ENCODE measurements around the gene PHF8.

PHF8 gene

GRCh38 chrX:54024350-54024749 is 19.9 kb downstream of the PHF8 start:
- no peak for DNase-seq (ENCODE audit: extremely low read depth in 1 of 2, low read depth in 1 of 2)

- no peak for DNase-seq (ENCODE audit: extremely low read depth in 1 of 2, low read depth in 1 of 2)
Measured at GRCh38 chrX:54012830-54013500, 31.3 kb downstream of the PHF8 start.

DNA sequence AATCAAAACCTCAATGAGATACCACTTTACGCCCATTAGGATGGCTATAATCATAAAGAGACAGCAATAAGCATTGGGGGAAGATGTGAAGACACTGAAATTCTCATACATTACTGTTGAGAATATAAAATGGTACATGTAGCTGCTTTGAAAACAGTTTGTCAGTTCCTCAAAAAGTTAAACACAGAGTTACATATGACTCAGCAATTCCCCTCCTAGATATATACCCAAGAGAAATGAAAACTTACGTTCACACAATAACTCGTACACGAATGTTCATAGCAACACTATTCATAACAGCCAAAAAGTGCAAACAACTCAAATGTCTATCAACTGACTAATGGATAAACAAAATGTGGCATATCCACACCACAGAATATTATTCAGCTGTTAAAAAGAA is 36.6 kb downstream of the PHF8 start:
- DNase-seq (ENCODE audit: extremely low read depth in 1 of 2, low read depth in 1 of 2) = no peak

DNA sequence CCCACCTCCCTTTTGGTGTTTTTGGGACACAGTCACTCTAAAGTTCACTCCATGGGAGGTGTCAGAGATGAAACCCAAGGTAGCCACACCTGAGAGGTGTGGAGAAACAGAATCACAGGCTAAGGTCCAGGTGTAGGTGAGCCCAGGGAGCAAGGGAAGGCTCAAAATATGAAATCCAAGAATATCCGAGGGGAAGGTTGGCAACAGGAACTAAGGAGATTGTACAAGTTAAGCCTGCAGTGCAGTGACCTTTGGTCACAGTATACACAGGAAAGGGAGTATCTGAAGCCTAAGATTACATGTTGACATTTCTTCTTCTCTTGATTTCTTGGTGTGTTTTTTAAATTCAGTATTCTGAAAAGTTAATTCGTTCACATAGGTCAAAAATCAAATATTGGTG is 46.5 kb downstream of the PHF8 start:
- DNase-seq (ENCODE audit: extremely low read depth in 1 of 2, low read depth in 1 of 2) = no peak

DNA sequence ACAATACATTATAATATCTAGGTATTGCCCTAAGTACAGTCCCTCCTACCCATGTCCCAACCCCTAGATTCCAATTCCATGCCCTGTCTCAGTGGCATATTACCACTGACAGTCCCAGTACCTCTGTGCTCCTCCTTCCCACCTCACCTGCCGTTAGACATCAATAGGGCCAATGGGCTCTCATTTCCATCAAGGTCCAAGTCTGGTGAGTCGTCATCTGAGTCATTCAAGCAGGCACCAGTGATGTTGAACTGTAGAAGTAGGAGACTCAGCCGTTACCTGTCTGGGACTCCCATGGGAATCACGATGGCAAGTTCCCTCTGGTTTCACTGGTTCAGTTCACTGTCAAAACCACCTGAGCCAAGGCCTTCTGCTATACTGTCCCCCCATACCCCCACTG is 51.7 kb downstream of the PHF8 start:
- no peak for DNase-seq (ENCODE audit: extremely low read depth in 1 of 2, low read depth in 1 of 2)

- no peak for DNase-seq (ENCODE audit: extremely low read depth in 1 of 2, low read depth in 1 of 2)
Measured at GRCh38 chrX:53990171-53990570, 54.1 kb downstream of the PHF8 start.

DNA sequence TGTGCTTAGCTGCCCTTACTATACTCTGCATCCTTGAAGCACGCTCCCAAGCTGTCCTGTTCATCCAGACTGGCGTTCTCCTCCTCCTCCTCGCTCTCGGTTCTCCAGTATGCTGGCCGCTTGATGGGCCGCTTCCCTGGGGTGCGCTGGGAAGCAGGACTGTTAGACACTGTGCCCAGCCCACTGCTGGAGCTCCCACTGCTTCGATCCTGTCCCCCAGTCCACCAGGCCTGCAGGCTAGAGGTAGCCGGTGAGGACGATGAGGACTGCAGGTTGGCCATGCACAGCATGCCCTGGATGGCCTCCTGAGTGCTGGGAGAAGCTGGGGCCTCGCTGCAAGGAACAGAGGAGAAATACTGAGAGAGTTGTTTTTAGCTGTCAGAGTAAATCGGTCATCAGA is 59.4 kb downstream of the PHF8 start:
- DNase-seq (ENCODE audit: extremely low read depth in 1 of 2, low read depth in 1 of 2) = no peak

- DNase-seq (ENCODE audit: extremely low read depth in 1 of 2, low read depth in 1 of 2) = no peak
Measured at GRCh38 chrX:53974529-53974928, 69.7 kb downstream of the PHF8 start.

- DNase-seq (ENCODE audit: extremely low read depth in 1 of 2, low read depth in 1 of 2) = no peak
Measured at GRCh38 chrX:53969540-53969939, 74.7 kb downstream of the PHF8 start.

- no peak for DNase-seq (ENCODE audit: extremely low read depth in 1 of 2, low read depth in 1 of 2)
Measured at GRCh38 chrX:53950130-53950733, 94.0 kb downstream of the PHF8 start.

- no peak for DNase-seq (ENCODE audit: extremely low read depth in 1 of 2, low read depth in 1 of 2)
Measured at GRCh38 chrX:53940180-53940579, 104.1 kb downstream of the PHF8 start.

DNA sequence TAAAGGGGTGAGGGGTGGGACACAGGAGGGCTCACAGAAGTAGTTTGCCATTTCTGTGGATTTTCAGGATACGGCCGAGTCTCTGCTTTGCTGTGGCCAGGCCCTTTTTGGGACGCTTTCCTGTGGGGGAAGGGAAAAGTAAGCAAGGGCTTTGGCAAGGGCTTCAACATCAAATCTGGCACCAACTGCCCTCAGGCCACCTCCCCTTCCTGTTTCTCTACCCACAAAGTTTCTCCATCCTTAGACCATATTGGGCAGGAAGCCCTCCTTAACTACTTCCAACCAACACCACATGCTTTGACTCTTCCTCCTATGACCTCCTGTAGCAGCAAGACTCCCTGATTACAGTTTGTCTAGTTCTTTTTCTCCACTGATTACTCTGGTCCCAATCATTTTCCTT is 105.1 kb downstream of the PHF8 start:
- DNase-seq (ENCODE audit: extremely low read depth in 1 of 2, low read depth in 1 of 2) = no peak

DNA sequence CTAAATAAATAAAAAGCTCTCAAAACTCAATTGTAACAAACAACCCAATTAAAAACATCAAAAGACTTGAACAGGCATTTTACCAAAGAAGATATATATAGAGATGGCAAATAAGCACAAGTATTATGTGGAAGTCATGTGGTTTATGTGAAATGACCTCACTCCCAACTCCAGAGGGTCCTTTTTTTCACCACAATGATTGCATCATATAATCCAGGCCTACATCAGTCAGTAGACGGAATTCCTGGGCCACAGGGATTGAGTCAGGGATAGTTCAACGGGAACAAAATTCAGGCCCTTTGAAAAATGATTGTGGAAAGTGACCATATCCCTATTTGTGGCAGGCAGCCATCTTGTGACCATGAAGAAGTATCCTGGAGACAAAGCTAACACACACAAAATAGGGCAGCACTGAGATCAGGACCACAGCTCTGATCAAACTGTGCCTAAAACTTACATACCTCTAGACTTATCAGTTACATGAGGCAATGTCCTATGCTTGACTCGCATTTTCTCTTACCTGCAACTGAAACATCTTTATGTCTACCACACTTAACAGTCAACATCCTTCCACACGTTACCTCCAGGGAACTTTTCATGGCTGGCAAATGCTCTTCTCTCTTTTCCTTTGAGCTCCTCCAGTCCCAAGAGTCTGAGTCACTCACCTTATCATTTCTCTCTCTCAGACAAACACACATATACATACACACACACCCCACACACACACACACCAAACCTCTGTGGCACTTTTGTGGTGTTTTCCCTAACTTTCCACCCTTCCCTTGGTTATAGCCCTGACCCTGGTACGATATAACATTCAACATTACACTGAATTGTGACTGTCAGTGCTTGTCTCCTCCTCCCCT is 113.5 kb downstream of the PHF8 start:
- no peak for DNase-seq (ENCODE audit: extremely low read depth in 1 of 2, low read depth in 1 of 2)

- DNase-seq (ENCODE audit: extremely low read depth in 1 of 2, low read depth in 1 of 2) = no peak
Measured at GRCh38 chrX:53926030-53926429, 118.2 kb downstream of the PHF8 start.

DNA sequence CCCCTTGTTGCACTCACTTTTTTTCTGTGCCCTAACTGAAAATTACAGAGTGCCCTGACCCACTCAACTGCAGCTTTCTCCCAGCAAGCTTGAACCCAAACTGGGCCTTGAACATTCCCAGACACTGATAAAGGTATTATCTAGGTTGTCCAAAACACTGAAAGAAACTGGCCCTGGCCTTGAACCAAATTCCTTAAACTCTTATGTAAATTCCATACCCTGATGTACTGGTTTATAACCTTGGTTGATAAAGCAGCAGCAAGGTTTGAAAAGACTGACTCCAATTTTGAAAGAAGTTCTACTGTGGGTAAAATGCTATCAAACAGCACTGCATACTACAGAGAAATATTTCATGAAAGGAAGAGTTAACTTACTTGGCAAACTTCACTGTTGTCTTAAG is 125.6 kb downstream of the PHF8 start:
- DNase-seq (ENCODE audit: extremely low read depth in 1 of 2, low read depth in 1 of 2) = no peak

- no peak for DNase-seq (ENCODE audit: extremely low read depth in 1 of 2, low read depth in 1 of 2)
Measured at GRCh38 chrX:53900623-53901022, 143.7 kb downstream of the PHF8 start.

DNA sequence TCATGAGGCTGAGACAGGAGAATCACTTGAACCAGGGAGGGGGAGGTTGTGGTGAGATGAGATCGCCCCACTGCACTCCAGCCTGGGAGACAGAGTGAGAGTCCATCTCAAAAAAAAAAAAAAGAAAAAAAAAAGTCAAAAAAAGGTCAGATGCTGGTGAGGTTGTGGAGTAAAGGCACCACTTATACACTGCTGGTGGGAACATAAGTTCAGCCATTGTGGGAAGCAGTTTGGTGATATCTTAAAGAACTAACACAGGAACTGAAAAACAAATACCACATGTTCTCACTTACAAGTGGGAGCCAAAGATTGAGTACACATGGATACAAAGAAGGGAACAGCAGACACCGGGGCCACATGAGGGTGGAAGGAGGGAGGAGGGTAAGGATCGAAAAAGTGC is 149.0 kb downstream of the PHF8 start:
- DNase-seq (ENCODE audit: extremely low read depth in 1 of 2, low read depth in 1 of 2) = no peak
